GM18526 (cell line): ENCODE data around the gene SPATA6.

Experiments
- POLR2A ChIP-seq: IDR thresholded peaks from 3 replicates; pipeline ENCODE4 v1.6.1; 2011; ENCODE audit not compliant: insufficient read length; ENCODE audit errors: extremely low read depth

Gene SPATA6

DNA sequence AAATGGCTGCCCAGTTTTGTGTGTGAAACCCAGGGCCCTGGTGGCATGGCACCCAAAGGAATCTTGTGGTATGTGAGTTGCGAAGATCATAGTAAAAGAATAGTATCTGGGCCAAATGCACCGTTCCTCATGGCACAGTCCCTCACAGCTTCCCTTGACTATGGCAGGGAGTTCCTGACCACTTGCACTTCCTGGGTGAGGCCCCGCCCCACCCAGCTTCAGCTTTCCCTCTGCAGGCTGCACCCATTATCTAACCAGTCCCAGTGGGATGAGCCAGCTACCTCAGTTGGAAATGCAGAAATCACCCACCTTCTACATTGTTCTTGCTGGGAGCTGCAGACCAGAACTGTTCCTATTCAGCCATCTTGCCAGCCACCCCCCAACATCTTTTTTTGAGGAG is 186.5 kb downstream of the SPATA6 start:
- TF ChIP-seq POLR2A, result no peak

DNA sequence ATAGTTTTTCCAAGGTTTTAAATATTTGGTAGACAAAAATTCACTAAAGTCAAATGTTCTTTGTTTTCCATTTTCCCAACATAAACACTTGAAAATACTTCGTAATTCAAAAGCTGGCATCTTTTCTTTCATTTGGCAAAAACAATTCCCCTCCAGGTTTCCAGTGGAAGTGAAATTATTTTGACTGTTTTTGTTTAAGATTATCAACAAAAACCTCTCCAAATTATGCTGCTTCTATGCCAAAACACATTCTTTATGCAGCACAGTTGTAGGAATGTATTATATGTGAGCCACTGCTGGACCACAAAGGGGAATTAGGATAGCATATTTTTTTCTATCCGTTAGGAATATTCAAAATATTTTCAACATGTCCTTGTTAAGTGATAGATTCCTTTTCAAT is 205.4 kb downstream of the SPATA6 start:
- TF ChIP-seq POLR2A, result no peak

DNA sequence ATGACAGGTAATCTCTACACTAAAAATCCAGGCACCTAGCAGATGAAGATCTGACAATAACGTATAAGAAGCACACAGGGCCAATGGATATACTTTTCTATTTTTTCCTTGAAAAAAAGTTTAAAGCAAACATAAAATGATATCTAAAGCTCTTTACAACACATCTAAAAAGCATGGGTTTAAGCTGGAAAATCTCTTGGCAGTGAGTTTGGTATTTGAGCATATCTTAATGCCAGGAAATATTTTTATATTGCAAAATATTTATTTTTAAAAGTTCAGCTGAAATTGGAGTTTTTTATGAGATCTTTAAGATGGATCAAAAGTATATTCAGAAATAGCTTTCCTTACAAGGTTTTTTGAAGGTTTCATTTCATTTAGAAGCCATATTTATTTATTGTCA is 209.0 kb downstream of the SPATA6 start:
- TF ChIP-seq POLR2A, result no peak

DNA sequence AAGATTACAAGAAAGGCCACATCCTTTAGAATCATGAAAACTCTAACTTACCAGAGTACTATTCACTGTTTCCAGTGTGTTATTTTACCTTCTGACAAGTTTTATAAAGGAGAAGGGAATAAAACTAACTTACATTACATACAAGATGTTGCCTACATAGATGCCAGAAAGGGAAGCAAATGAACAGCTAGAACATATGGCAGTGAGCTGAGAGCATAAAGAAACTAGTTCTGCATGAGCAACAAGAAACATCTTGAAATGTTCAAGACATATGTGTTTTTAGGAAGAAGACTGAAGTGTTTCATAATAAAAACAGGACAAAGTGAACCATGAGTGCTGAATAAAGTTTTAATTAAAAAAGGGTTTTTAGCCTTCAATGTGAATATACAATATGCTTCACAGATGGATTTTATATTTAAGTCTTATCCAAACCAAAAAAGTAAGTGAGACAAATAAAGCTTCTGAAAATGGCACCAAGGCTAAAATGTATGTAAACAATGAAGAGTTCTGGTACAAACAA is 210.1 kb downstream of the SPATA6 start:
- no peak for TF ChIP-seq POLR2A

DNA sequence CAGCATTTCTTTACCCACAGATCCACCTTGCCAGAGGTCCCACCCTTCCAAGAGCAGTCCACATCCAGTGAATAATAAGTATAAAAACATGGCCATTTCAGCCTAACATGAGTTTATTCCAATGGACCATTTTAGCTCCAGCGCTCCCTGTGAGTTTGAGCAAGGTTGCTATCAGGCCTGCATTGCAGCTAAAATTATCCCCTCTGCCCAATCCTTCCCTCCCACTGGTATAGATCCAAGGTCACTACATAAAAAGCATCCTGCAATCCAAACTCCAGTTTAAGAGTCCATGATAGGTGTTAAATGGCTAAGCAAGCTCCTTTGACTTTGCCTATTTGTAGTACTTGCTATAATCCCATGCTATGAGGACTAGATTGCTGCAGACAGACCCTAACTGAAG is 213.9 kb downstream of the SPATA6 start:
- no peak for TF ChIP-seq POLR2A

DNA sequence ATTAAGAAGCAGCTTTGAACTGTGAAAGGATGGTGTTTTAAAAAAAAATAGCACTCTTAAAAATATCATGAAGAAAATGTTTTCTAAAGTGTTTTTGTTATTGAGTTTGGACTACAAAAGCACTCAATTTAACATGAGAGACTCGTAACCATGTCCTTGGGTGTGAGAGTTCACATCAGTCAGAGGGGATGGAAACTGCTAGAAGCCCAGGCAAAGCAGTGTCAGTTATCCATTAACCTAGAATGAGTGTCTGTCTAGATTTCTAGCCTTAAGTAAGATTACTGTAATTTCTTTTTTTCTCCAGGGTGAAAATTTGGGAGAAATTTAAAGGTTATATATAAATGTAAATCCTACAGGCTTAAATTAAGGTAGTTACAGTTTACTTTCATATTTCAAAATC is 217.8 kb downstream of the SPATA6 start:
- no peak for TF ChIP-seq POLR2A

DNA sequence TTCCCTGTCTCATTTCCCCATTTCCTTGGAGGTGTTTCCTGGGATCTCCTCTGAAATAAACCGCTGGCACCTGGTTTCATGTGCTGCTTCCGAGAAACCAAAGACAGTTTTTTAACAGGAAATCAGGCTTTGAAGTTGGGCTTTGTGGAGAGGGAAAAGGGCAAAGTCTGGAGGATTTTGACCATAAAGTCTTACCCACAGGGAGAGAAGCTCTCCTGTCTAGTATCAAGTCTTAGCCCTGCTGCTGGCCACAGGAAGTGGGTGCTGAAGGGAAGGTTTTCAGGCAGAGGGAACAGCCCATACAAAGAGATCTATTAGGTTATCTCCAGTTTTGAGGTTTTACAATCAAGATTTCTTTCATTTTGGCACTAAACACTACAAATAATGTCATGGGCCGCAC is 220.2 kb downstream of the SPATA6 start:
- TF ChIP-seq POLR2A, result no peak

DNA sequence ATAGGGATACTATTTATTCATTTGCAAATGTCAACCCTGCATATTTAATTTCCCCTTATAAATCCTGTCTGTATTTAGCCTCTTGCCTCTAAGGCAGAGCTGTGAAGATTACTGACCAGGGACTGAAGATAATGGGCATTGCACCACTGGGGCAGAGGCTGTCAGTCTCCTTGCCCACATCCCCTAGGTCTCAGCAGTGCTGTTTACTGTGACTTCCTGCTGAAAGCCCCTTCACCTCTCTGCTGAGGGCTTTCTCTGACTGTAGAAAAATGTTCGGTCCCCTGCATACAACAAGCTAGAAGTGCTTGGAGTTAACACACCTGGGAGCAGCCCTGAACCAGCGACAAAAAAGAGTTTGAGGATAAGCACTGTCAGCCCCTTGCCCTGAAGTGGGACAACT is 220.7 kb downstream of the SPATA6 start:
- no peak for TF ChIP-seq POLR2A

DNA sequence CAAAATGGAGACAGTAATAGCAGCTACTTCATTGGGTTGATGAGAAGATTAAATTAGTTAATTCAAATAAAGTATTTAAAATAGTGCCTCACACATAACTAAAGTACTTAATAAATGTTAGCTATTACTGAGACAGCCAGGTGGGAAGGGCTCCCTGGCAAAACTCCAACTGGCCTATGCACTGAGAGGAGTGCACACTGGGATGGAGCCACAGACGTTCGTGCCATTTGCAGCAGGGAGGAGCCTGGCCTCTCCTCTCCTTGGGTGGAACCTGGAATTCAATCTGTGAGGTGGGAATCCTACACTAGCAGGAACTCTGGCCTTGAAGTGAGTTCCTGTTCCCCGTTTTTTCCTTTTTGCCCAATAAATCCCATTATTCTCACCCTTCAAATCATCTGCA is 221.4 kb downstream of the SPATA6 start:
- TF ChIP-seq POLR2A, result no peak

DNA sequence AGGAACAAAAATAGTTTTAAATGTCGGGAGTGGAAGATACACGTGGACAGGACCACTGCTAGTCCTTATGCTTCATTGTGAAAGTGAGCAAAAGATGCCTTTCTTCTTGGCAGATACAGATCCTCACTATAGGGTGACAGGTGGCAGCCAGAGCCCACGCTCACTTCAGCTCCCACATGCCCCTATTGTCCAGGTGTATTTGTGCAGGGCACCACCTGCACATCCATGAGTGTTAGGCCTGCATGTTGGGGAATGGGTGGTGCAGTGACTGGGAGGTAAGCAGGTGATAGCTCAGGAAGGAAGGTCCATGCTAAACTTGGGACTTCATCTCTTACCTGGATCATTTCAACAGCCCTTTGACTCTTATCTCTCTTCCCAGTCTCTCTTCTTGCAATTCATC is 222.1 kb downstream of the SPATA6 start:
- TF ChIP-seq POLR2A, result no peak

DNA sequence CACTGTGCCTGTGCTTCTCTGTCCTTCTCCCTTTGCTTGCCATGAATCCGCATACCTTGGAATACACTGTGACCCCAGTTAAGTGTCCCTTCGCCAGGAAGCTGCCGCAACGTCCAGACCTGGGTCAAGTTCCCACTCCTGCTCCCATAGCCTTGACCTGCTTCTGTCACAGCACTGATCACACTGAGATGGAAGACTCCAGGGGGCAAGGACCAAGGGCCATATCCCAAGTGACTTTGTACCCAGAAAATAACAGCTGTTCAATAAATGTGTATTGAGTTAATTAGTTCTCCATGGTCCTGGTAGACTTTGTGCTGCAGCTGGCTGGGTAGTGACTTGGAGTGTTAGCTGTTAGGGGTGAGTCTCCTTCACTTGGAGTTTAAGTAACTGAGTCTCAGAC is 223.6 kb downstream of the SPATA6 start:
- TF ChIP-seq POLR2A, result no peak

DNA sequence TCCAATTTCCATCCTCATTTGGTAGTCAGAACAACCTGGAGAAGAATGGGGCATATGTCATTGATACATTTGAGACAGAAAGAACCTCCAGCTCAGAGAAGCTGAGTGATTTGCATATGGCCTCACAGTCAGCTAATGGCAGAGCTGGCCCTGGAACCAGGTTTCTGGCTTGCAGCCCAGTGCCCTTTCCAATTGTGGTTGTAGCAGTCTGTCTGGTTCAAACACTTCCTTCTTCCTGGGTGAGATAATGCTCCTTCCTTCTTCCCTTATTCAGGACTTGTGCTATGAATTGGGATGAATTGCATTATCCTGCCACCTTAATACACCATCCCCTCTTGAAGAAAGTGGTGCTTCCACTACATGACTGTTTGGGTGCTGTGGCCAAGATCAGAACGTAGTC is 225.3 kb downstream of the SPATA6 start:
- no peak for TF ChIP-seq POLR2A
